HTERT RPE-1 (cell line): ENCODE measurements around the gene TNNI2.

Source experiments
- in situ Hi-C: fragments of 300-500 bp; cut with MboI; formaldehyde crosslinking; loops from 4 replicates; pipeline ENCODE4 v1.14.3; 2020; ENCODE audit warnings: low sequenced_read_pairs

Gene TNNI2

GRCh38 chr11:1820463-1821325 is 18.1 kb upstream of the TNNI2 start:
- in situ Hi-C loops, result no loop called here

GRCh38 chr11:1821562-1821961 is 17.2 kb upstream of the TNNI2 start:
- in situ Hi-C loops, result no loop called here

- in situ Hi-C loops, result no loop called here
Measured at GRCh38 chr11:1822648-1823375, 16.0 kb upstream of the TNNI2 start.

- in situ Hi-C loops, result no loop called here
Measured at GRCh38 chr11:1823376-1824220, 15.2 kb upstream of the TNNI2 start.

GRCh38 chr11:1824221-1825038 is 14.4 kb upstream of the TNNI2 start:
- in situ Hi-C loops, result no loop called here

- in situ Hi-C loops, result no loop called here
Measured at GRCh38 chr11:1825039-1825740, 13.6 kb upstream of the TNNI2 start.

GRCh38 chr11:1825785-1826451 is 12.9 kb upstream of the TNNI2 start:
- in situ Hi-C loops, result no loop called here

- in situ Hi-C loops, result no loop called here
Measured at GRCh38 chr11:1826552-1827094, 12.2 kb upstream of the TNNI2 start.

GRCh38 chr11:1827095-1827813 is 11.5 kb upstream of the TNNI2 start:
- in situ Hi-C loops, result no loop called here

GRCh38 chr11:1827931-1828330 is 10.8 kb upstream of the TNNI2 start:
- in situ Hi-C loops, result no loop called here

- in situ Hi-C loops, result no loop called here
Measured at GRCh38 chr11:1828542-1828941, 10.2 kb upstream of the TNNI2 start.

GRCh38 chr11:1829039-1829820 is 9.6 kb upstream of the TNNI2 start:
- in situ Hi-C loops, result no loop called here

- in situ Hi-C loops, result no loop called here
Measured at GRCh38 chr11:1830004-1830321, 8.8 kb upstream of the TNNI2 start.

- in situ Hi-C loops, result no loop called here
Measured at GRCh38 chr11:1830322-1831223, 8.2 kb upstream of the TNNI2 start.

- in situ Hi-C loops, result no loop called here
Measured at GRCh38 chr11:1831338-1832210, 7.2 kb upstream of the TNNI2 start.
